ACHN (cell line): ENCODE measurements around the gene TFCP2.

Experiments
- DNase-seq: peaks from one replicate; pipeline ENCODE4 v3.0.0-alpha.2; 2015
- in situ Hi-C: cut with HindIII; loops from 2 replicates; pipeline ENCODE4 v1.10.0; 2017; ENCODE audit warnings: low sequenced_read_pairs, low pct_ligation_motif_present, low pct_unique_long_range_greater_than_20kb

The TFCP2 gene

GRCh38 chr12:51198568-51199365 is 25.8 kb upstream of the TFCP2 start:
- in situ Hi-C loops, result no loop called here
- DNase-seq, result no peak

- in situ Hi-C loops, result no loop called here
- no peak for DNase-seq
These were observed 25.0 kb upstream of the TFCP2 start for GRCh38 chr12:51197736-51198567.

GRCh38 chr12:51196547-51196946 is 23.6 kb upstream of the TFCP2 start:
- in situ Hi-C loops, result no loop called here
- no peak for DNase-seq

DNA sequence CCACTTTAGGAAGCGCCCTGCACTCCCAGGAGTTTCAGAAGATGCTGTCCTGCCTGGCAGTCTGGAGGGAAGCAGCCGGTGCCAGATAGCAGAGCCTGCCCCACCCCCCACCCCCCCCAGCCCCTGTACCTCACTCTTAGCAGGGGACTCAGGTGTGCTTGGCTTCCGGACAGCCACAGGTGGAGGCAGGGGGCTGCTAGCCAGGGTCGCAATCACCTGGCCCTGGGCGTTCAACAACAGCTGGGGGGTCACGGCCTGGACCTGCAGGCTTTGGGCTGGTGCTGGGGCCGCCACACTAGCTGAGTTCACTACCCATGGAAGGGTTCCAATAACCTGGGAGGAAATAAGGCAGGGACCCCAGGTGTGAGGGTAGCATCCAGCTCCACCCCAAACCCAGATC is 22.9 kb upstream of the TFCP2 start:
- in situ Hi-C loops, result no loop called here
- no peak for DNase-seq

DNA sequence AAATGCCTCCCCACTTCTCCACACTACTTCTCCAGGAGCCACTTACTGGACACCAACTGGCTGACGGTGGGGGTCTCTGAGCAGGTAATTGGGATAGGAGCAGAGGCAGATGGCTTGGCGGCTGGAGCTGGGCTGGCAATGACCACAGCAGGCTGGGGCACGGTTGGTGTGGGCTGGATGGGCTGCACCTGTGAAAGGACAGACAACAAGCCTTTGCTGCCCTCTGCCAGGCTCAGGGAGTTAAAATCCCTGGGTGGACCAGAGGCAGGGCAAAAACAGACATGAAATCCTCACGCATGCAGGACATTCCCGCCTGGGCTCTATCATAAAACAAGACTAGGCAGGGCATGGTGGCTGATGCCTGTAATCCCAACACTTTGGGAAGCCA is 19.3 kb upstream of the TFCP2 start:
- DNase-seq, result no peak
- in situ Hi-C loops, result no loop called here

DNA sequence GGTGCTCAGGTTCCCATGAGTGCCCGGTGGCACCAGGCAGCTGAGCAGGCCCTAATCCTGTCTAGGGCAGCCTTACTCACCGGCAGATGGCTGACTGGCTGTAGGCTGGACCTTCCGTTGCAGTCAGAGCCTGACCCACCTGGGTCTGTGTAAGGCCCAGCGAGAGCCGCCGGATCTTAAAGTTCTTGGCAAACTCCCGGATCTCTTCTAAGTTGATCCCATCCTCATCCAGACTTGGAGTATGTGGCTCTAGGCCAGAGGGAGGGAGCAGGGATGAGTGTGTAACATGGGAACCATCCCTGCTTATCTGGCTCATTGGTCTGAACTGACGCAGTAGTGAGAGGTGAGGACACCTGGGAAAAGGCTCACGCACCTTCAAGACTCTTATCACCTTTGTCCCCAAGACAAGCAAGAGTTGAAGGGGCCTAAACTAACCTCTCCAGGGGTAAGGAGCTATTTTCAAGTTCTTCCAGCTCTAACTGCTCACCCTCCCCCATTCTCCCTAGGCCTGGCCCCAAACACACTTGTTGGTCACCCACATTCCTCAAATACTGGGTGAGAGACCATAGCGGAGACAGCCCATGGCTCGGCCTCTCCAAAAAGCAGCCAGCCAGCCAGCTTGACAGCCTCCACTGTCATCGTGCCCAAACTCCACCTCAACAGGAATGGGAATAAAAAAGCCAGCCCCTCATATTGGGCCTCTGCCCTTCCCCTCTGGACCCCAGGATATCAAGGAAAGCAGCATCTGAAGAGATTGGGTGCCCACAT is 18.8 kb upstream of the TFCP2 start:
- in situ Hi-C loops, result no loop called here
- DNase-seq, result no peak

DNA sequence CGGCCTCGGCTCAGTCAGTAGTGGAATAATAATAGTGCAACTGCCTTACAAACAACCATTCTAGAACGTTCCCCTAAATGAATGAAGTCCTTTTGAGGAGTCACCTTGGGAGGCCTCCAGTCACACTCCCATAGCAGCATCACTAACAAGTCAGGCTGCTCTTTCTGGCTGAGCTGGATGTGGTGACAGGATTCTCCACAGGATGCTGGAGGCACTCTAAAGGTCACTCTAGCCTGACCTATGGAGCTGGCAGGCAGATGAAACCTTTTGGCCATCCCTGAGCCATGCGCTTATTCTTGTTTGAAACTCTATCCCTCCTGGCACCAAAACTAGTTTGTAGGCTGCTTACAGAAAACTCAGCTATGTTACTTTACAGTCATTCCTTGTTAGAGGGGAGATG is 17.9 kb upstream of the TFCP2 start:
- DNase-seq, result no peak
- in situ Hi-C loops, result no loop called here

DNA sequence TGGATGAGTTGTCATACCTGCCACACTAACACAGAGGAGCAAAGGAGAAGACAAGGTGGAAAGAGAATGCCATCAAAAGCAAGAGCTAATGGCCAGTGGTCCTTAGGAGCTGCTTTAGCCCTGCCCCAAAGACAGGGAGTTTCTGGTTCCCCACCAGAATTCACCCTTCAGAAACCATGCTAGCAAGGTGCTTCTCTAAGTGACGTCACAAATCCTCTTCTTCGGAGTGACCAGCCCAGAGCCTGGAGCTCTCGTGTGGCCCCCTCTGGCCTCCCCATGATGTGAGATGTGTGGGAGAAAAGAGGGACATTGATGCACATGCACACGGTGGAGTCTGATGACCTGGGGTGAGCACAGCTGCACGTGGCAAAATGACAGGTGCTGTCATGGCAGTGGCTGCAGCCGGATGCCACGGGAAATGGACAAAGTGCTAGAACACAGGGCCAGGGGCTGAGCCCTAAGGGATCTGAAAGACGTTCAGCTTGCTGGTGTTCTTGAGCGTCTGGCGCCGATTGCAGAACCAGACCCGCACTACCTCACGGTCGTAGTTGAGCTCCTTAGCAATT is 16.9 kb upstream of the TFCP2 start:
- DNase-seq, result no peak
- in situ Hi-C loops, result no loop called here

DNA sequence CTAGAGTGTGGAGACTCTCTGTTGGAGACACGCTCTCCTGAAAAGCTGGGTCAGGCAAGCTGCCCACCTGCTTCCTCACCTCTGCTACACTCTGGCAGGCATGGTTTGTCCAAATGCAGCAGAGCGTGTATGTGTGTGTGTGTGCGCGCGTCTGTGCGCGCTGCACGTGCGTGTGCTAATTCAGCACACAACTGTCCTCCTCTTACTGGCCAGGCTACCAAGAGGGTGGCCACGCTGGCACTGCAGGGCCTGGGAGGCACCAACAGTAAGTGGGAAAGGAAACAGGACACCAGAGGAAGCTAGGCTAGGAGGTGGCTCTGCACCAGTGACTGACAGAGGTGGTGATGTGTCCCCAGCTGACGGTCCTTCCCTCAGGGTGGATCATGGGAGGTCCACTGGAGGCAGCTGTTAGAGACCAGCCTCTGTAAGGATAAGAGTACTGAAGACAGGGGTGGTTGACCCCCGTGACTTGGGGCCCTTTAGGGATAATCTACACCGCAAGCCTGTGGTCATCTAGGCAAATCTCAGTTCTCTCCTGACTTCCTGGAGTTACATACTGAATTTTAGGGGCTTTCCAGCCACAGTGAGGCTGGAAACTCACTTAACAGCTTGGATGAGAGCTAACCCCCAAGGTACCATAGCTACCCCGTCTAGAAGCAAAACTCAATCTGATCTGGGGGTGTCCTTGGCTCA is 15.6 kb upstream of the TFCP2 start:
- no peak for DNase-seq
- in situ Hi-C loops, result no loop called here

- no peak for DNase-seq
- in situ Hi-C loops, result no loop called here
These were observed 14.5 kb upstream of the TFCP2 start for GRCh38 chr12:51187370-51187987.

DNA sequence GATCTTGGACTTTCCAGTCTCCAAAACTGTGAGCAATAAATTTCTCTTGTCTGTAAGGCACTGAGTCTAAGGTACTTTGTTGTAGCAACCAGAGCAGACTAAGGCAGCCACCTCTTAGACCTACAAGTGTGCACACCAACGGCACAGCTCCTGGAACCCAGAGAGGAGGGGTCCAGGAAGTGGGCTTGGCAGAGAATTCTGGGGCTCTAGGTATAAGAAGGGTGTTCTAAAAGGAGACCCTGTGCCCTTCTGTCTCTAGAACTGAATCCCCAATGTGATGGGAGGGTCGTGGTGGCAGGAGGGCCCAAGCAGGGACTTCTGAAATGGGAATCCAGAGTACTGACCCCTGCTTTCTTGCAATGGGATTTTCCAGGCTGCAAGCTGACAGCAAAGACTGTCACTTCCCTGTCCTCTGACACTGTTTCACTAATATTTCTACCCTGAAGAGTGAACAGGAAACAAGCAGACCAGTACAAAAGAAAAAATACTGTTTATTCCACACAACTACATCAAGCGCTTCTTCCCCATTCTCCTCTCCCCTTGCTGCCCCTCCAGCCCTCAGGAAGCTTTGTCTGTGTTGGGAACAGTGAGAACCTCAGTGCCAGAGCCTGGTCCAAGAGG is 13.6 kb upstream of the TFCP2 start:
- no peak for DNase-seq
- in situ Hi-C loops, result no loop called here

GRCh38 chr12:51185171-51185717 is 12.3 kb upstream of the TFCP2 start:
- no peak for DNase-seq
- in situ Hi-C loops, result no loop called here

DNA sequence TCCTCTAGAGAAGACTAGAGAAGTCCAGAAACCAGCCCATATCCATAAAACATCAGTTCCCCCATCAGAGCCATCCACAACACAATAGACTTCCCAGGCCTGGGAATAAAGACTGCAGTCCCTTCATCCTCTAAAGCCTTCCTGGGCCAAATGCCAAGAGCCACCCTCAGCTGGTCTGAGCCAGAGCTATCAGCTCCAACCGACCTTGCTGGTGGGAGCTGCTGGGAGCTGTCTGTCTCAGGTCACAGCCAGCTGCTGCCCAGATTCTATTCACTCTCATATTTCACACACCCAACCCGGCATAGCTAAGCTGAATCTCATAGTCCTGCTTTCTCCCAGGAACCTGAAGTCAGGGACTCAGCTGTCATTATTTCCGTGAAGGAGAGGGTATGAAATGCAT is 10.9 kb upstream of the TFCP2 start:
- no peak for DNase-seq
- in situ Hi-C loops, result no loop called here

- DNase-seq, result no peak
- in situ Hi-C loops, result no loop called here
These were observed 10.4 kb upstream of the TFCP2 start for GRCh38 chr12:51183349-51183748.

GRCh38 chr12:51181558-51181957 is 8.6 kb upstream of the TFCP2 start:
- in situ Hi-C loops, result no loop called here
- no peak for DNase-seq

DNA sequence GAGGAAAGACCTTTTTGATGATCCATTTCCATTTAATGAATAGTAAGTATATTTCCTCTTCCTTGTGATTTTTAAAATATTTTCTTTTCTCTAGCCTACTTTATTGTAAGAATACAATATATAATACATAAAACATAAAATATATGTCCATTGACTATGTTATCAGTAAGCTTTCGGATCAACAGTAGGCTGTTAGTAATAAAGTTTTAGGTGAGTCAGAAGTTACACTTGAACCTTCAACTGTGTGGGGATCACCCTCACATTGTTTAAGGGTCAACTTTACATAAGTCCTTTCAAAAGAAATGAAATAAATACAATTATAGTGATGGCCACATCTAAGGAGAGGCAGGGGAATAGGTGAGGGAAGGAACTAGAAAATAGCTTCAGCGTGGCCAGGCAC is 5.0 kb upstream of the TFCP2 start:
- DNase-seq, result no peak
- in situ Hi-C loops, result no loop called here

GRCh38 chr12:51174501-51174900 is 1.6 kb upstream of the TFCP2 start:
- no peak for DNase-seq
- in situ Hi-C loops, result no loop called here
